HepG2 (cell line): ENCODE data around the gene SDR9C7. TPM values are rescaled to one million over a fixed set of nuclear protein-coding genes. Genes with fewer than 3 reads are reported as not detected.

ENCODE experiments used
- MAFF ChIP-seq: IDR thresholded peaks from 2 replicates; pipeline ENCODE4 v1.6.1; 2011; ENCODE audit warnings: low read depth, low read length, improper control_type of control experiment
- NFIC ChIP-seq: IDR thresholded peaks from 2 replicates; pipeline ENCODE4 v1.6.1; 2012; ENCODE audit warnings: mild to moderate bottlenecking, low read length, inconsistent platforms
- POLR2A ChIP-seq, 2 experiments: IDR thresholded peaks; 2 replicates each; pipeline ENCODE4 v1.6.1; 2011; ENCODE audit warnings: low read depth in 2 of 2, low read length in 2 of 2, mild to moderate bottlenecking in 1 of 2, moderate library complexity in 1 of 2; ENCODE audit not compliant: insufficient read depth in 1 of 2
- POLR2AphosphoS2 ChIP-seq: IDR thresholded peaks from 2 replicates; pipeline ENCODE4 v1.6.1; 2011; ENCODE audit warnings: low read depth, low read length, improper control_type of control experiment
- RXRA ChIP-seq: sonication (generic); formaldehyde crosslinking; IDR thresholded peaks from 2 replicates; pipeline ENCODE4 v1.5.1; 2020; ENCODE audit warnings: missing genetic modification reagents
- ZKSCAN5 ChIP-seq: sonication (generic); formaldehyde crosslinking; IDR thresholded peaks from 2 replicates; pipeline ENCODE4 v1.5.1; 2020; ENCODE audit warnings: mild to moderate bottlenecking, missing genetic modification reagents
- ZNF253 ChIP-seq: sonication (generic); formaldehyde crosslinking; IDR thresholded peaks from 2 replicates; pipeline ENCODE4 v1.8.0; 2022; ENCODE audit warnings: mild to moderate bottlenecking, missing genetic modification reagents, borderline replicate concordance
- ZNF569 ChIP-seq: sonication (generic); formaldehyde crosslinking; IDR thresholded peaks from 2 replicates; pipeline ENCODE4 v1.5.0; 2020; ENCODE audit warnings: mild to moderate bottlenecking, missing genetic modification reagents, moderate library complexity, borderline replicate concordance
- ZNF652 ChIP-seq: IDR thresholded peaks from 2 replicates; pipeline ENCODE4 v1.6.1; 2016; ENCODE audit warnings: low read depth, borderline replicate concordance
- ZNF703 ChIP-seq: sonication (generic); formaldehyde crosslinking; IDR thresholded peaks from 2 replicates; pipeline ENCODE4 v1.5.1; 2020; ENCODE audit warnings: missing genetic modification reagents, mild to moderate bottlenecking, moderate library complexity, borderline replicate concordance
- ZNF782 ChIP-seq: sonication (generic); formaldehyde crosslinking; IDR thresholded peaks from 2 replicates; pipeline ENCODE4 v1.4.0; 2020; ENCODE audit warnings: missing genetic modification reagents, mild to moderate bottlenecking, borderline replicate concordance
- polyA plus RNA-seq, 8 experiments: library from polyadenylated mRNA; depleted of rRNA in 3 of 8; stranded (reverse) in 7 of 8; unstranded in 1 of 8; fragments of >200 nt; fragmentation: Illumina TruSeq in 4 of 8; extraction: Trizol in 4 of 8; gene quantifications; 2 replicates each; pipeline versions ENCODE4 v1.2.1 to v1.2.3, GENCODE V29; 2011 to 2016; ENCODE audit warnings: low read depth in 4 of 8, missing spikeins in 1 of 8, mixed read lengths in 1 of 8; ENCODE audit not compliant: insufficient read depth in 1 of 8
- total RNA-seq, 5 experiments: library from RNA; depleted of rRNA; stranded (reverse); fragments of >200 nt; fragmentation: Illumina TruSeq; extraction: Trizol; gene quantifications; 2 replicates each; pipeline ENCODE4 v1.2.3, GENCODE V29; 2016; ENCODE audit warnings: low read depth in 1 of 5
- TF ChIP-seq, protein P1 (sequence below): IDR thresholded peaks from 2 replicates; pipeline ENCODE4 v1.6.1; 2016; ENCODE audit warnings: missing genetic modification reagents, missing compliant biosample characterization
- TF ChIP-seq, protein P2 (sequence below): IDR thresholded peaks from 2 replicates; pipeline ENCODE4 v1.6.1; 2016; ENCODE audit warnings: low read depth
- TF ChIP-seq, protein P3 (sequence below): sonication (generic); formaldehyde crosslinking; IDR thresholded peaks from one replicate; pipeline ENCODE4 v1.5.1; 2020; ENCODE audit warnings: mild to moderate bottlenecking, missing genetic modification reagents; ENCODE audit errors: not compliant biosample characterization
- TF ChIP-seq, protein P4 (sequence below): sonication (generic); formaldehyde crosslinking; IDR thresholded peaks from 2 replicates; pipeline ENCODE4 v1.4.0; 2020; ENCODE audit warnings: missing genetic modification reagents

Gene SDR9C7
- total and polyA plus RNA-seq, 2 of the 13 experiments (the other 11 are each of a cell fraction or from before 2014, with no cell fraction given), result 0.04 TPM; not detected in 1

DNA sequence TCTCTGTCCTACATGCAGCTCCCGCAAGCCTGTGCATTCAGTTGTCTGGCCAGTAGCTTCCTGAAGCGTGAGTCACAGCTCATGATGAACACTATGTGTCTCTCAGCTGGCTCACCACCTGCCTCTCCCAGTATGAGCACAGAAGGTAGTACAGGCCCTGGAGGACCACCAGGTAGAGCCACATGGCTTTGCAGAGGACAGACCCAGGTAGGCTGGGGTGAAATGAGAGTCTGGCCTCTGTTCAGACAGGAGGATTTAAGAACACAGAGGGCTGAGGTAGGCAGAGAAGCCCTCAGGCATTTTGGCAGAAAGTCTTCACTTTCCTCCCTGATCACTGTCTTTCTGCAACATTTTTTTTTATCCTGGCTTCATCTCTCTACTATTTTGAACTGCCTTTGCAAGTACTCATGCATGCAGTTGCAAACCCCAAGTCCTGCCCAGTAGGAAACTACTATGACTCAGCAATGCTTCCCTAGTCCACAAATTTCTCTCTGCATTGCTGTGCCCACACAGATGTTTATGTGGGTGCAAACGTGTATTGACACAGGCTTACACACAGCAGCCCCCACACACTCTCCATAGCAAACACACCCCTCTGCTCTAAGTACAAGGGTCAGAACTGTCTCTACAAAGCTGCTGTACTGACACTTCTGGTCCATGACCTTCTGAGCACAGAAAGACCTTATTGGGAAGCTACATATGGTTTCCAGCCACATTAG is 7.2 kb upstream of the SDR9C7 start (continued):
- TF ChIP-seq ZNF569 (CRISPR knock-in tag) (no peak), POLR2A (IDR thresholded peaks at IDR 0.05; ENCODE audit: insufficient read depth in 1 of 2, low read depth in 2 of 2, low read length in 2 of 2) (no peak), ZKSCAN5 (CRISPR knock-in tag) (no peak), RXRA (CRISPR knock-in tag) (peak; percentile 60; the same call in 1 of the 2 replicates), ZNF652 (peak; percentile 55; the same call in 1 of the 2 replicates), ZNF703 (CRISPR knock-in tag) (no peak), MAFF (peak; percentile 81), NFIC (peak; percentile 72), POLR2AphosphoS2 (no peak), ZNF253 (CRISPR knock-in tag) (no peak), ZNF782 (no peak)
- TF ChIP-seq, protein P1, sequence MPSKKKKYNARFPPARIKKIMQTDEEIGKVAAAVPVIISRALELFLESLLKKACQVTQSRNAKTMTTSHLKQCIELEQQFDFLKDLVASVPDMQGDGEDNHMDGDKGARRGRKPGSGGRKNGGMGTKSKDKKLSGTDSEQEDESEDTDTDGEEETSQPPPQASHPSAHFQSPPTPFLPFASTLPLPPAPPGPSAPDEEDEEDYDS (CRISPR knock-in tag), result peak; percentile 30; the same call in 1 of the 2 replicates
- TF ChIP-seq, protein P2, sequence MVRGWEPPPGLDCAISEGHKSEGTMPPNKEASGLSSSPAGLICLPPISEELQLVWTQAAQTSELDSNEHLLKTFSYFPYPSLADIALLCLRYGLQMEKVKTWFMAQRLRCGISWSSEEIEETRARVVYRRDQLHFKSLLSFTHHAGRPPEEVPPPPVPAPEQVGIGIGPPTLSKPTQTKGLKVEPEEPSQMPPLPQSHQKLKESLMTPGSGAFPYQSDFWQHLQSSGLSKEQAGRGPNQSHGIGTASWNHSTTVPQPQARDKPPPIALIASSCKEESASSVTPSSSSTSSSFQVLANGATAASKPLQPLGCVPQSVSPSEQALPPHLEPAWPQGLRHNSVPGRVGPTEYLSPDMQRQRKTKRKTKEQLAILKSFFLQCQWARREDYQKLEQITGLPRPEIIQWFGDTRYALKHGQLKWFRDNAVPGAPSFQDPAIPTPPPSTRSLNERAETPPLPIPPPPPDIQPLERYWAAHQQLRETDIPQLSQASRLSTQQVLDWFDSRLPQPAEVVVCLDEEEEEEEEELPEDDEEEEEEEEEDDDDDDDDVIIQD (CRISPR knock-in tag), result peak; percentile 91
- TF ChIP-seq, protein P3, sequence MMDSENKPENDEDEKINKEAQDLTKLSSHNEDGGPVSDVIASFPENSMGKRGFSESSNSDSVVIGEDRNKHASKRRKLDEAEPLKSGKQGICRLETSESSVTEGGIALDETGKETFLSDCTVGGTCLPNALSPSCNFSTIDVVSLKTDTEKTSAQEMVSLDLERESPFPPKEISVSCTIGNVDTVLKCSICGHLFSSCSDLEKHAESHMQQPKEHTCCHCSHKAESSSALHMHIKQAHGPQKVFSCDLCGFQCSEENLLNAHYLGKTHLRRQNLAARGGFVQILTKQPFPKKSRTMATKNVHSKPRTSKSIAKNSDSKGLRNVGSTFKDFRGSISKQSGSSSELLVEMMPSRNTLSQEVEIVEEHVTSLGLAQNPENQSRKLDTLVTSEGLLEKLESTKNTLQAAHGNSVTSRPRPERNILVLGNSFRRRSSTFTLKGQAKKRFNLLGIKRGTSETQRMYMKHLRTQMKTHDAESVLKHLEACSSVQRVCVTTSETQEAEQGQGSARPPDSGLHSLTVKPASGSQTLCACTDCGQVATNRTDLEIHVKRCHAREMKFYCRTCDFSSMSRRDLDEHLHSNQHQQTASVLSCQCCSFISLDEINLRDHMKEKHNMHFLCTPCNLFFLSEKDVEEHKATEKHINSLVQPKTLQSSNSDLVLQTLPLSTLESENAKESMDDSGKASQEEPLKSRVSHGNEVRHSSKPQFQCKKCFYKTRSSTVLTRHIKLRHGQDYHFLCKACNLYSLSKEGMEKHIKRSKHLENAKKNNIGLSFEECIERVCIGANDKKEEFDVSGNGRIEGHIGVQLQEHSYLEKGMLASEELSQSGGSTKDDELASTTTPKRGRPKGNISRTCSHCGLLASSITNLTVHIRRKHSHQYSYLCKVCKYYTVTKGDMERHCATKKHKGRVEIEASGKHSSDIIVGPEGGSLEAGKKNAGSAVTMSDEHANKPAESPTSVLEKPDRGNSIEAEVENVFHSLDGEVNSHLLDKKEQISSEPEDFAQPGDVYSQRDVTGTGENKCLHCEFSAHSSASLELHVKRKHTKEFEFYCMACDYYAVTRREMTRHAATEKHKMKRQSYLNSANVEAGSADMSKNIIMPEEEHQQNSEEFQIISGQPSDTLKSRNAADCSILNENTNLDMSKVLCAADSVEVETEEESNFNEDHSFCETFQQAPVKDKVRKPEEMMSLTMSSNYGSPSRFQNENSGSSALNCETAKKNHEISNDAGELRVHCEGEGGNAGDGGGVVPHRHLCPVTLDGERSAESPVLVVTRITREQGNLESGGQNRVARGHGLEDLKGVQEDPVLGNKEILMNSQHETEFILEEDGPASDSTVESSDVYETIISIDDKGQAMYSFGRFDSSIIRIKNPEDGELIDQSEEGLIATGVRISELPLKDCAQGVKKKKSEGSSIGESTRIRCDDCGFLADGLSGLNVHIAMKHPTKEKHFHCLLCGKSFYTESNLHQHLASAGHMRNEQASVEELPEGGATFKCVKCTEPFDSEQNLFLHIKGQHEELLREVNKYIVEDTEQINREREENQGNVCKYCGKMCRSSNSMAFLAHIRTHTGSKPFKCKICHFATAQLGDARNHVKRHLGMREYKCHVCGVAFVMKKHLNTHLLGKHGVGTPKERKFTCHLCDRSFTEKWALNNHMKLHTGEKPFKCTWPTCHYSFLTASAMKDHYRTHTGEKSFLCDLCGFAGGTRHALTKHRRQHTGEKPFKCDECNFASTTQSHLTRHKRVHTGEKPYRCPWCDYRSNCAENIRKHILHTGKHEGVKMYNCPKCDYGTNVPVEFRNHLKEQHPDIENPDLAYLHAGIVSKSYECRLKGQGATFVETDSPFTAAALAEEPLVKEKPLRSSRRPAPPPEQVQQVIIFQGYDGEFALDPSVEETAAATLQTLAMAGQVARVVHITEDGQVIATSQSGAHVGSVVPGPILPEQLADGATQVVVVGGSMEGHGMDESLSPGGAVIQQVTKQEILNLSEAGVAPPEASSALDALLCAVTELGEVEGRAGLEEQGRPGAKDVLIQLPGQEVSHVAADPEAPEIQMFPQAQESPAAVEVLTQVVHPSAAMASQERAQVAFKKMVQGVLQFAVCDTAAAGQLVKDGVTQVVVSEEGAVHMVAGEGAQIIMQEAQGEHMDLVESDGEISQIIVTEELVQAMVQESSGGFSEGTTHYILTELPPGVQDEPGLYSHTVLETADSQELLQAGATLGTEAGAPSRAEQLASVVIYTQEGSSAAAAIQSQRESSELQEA (CRISPR knock-in tag), result no peak
- TF ChIP-seq, protein P4, sequence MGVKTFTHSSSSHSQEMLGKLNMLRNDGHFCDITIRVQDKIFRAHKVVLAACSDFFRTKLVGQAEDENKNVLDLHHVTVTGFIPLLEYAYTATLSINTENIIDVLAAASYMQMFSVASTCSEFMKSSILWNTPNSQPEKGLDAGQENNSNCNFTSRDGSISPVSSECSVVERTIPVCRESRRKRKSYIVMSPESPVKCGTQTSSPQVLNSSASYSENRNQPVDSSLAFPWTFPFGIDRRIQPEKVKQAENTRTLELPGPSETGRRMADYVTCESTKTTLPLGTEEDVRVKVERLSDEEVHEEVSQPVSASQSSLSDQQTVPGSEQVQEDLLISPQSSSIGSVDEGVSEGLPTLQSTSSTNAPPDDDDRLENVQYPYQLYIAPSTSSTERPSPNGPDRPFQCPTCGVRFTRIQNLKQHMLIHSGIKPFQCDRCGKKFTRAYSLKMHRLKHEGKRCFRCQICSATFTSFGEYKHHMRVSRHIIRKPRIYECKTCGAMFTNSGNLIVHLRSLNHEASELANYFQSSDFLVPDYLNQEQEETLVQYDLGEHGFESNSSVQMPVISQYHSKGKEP, result no peak
